ENCODE results near the gene FBXL19. TPM values are rescaled to one million over a fixed set of nuclear protein-coding genes. Genes with fewer than 3 reads are reported as not detected.

The FBXL19 gene
- total RNA-seq, 2 experiments from 2014 or later: 26.1 to 29.2 TPM

- CTCF ChIA-PET: no interaction called here
- Mint-ChIP-seq H3K4me3 (no peak overlapping the region), H3K4me1 (no peaks in the 10 kb centered on the region), H3K9me3 (ENCODE audit: low read depth) (no peaks in the 10 kb centered on the region), H3K27me3 (no peaks in the 10 kb centered on the region), H3K27ac (no peak overlapping the region), H3K36me3 (peaks cover 32% of the 10 kb centered on the region)
- DNase-seq (no peak), ATAC-seq (no peak)
These were observed 53.1 kb downstream of the FBXL19 start for GRCh38 chr16:30976486-30976885.

- ATAC-seq: peak; percentile 25
- Mint-ChIP-seq H3K9me3 (ENCODE audit: low read depth) (no peaks in the 10 kb centered on the region), H3K27ac (no peak overlapping the region), H3K36me3 (peaks cover 26% of the 10 kb centered on the region), H3K27me3 (no peaks in the 10 kb centered on the region), H3K4me1 (no peaks in the 10 kb centered on the region), H3K4me3 (no peak overlapping the region)
- CTCF ChIA-PET: interaction anchor here (0.7 to 0.8 kb wide), 3 partner anchors 17 to 133 kb away, joined by 3 read pairs; no protein-coding TSS in a partner anchor
- DNase-seq: no peak
These were observed 54.1 kb downstream of the FBXL19 start for GRCh38 chr16:30977502-30977901.

- Mint-ChIP-seq H3K4me3 (no peak overlapping the region), H3K27ac (no peak overlapping the region), H3K36me3 (peaks cover 20% of the 10 kb centered on the region), H3K4me1 (peaks cover 2% of the 10 kb centered on the region), H3K9me3 (ENCODE audit: low read depth) (no peaks in the 10 kb centered on the region), H3K27me3 (no peaks in the 10 kb centered on the region)
- no peak for ATAC-seq
- CTCF ChIA-PET: no interaction called here
- DNase-seq: no peak
These were observed 56.0 kb downstream of the FBXL19 start for GRCh38 chr16:30979170-30980022.

GRCh38 chr16:30980023-30980371, 56.6 kb downstream of the FBXL19 start:
- CTCF ChIA-PET: no interaction called here
- Mint-ChIP-seq H3K9me3 (ENCODE audit: low read depth) (no peaks in the 10 kb centered on the region), H3K4me3 (no peak overlapping the region), H3K27me3 (no peaks in the 10 kb centered on the region), H3K36me3 (peaks cover 19% of the 10 kb centered on the region), H3K4me1 (peaks cover 7% of the 10 kb centered on the region), H3K27ac (no peak overlapping the region)
- DNase-seq (no peak), ATAC-seq (no peak)

- no peaks in the 10 kb centered on the region for H3K27me3 Mint-ChIP-seq
- DNase-seq: no peak
- no peak overlapping the region for H3K4me3 Mint-ChIP-seq
- H3K9me3 Mint-ChIP-seq (ENCODE audit: low read depth): no peaks in the 10 kb centered on the region
- peaks cover 11% of the 10 kb centered on the region for H3K4me1 Mint-ChIP-seq
- H3K27ac Mint-ChIP-seq: no peak overlapping the region
- no peak for ATAC-seq
- CTCF ChIA-PET: no interaction called here
- peaks cover 19% of the 10 kb centered on the region for H3K36me3 Mint-ChIP-seq
These were observed 57.1 kb downstream of the FBXL19 start for GRCh38 chr16:30980434-30980833.

GRCh38 chr16:30980959-30981358, 57.6 kb downstream of the FBXL19 start:
- Mint-ChIP-seq H3K4me3 (no peak overlapping the region), H3K36me3 (peaks cover 15% of the 10 kb centered on the region), H3K27me3 (no peaks in the 10 kb centered on the region), H3K9me3 (ENCODE audit: low read depth) (no peaks in the 10 kb centered on the region), H3K4me1 (peaks cover 14% of the 10 kb centered on the region), H3K27ac (no peak overlapping the region)
- no peak for DNase-seq
- CTCF ChIA-PET: interaction anchor here (1.0 kb wide), 1 partner anchor 108 kb away, joined by 3 read pairs; the partner anchor contains the start of gene PRSS53
- ATAC-seq: no peak

- no peaks in the 10 kb centered on the region for H3K9me3 Mint-ChIP-seq (ENCODE audit: low read depth)
- no peaks in the 10 kb centered on the region for H3K27me3 Mint-ChIP-seq
- ATAC-seq: no peak
- H3K4me3 Mint-ChIP-seq: no peak overlapping the region
- peaks cover 15% of the 10 kb centered on the region for H3K4me1 Mint-ChIP-seq
- H3K36me3 Mint-ChIP-seq: peaks cover 8% of the 10 kb centered on the region
- CTCF ChIA-PET: interaction anchor here (0.8 to 7.0 kb wide), 9 partner anchors 12 to 886 kb away, joined by 3 to 97 read pairs (median 6); partner anchors contain the start of genes VKORC1 and ZNF843
- no peak for DNase-seq
- H3K27ac Mint-ChIP-seq: no peak overlapping the region
These were observed 59.3 kb downstream of the FBXL19 start for GRCh38 chr16:30982548-30983288.

GRCh38 chr16:30983289-30983889, 60.0 kb downstream of the FBXL19 start:
- CTCF ChIA-PET: interaction anchor here (0.7 to 7.0 kb wide), 12 partner anchors 11 to 885 kb away, joined by 3 to 97 read pairs (median 4); partner anchors contain the start of genes VKORC1 and ZNF843
- H3K4me3 Mint-ChIP-seq: no peak overlapping the region

GRCh38 chr16:30983898-30984610, 60.7 kb downstream of the FBXL19 start:
- ATAC-seq (no peak), DNase-seq (no peak)
- CTCF ChIA-PET: interaction anchor here (0.6 to 7.0 kb wide), 27 partner anchors 10 to 884 kb away, joined by 3 to 97 read pairs (median 4); partner anchors contain the start of genes KAT8, VKORC1, ZNF646 and ZNF668
- H3K4me3 Mint-ChIP-seq: no peak overlapping the region
- H3K27me3 Mint-ChIP-seq: no peaks in the 10 kb centered on the region
- no peak overlapping the region for H3K27ac Mint-ChIP-seq
- H3K4me1 Mint-ChIP-seq: peaks cover 15% of the 10 kb centered on the region
- H3K9me3 Mint-ChIP-seq (ENCODE audit: low read depth): no peaks in the 10 kb centered on the region
- peaks cover 6% of the 10 kb centered on the region for H3K36me3 Mint-ChIP-seq

More at GRCh38 chr16:30983289-30983889, 60.0 kb downstream of the FBXL19 start:
- peaks cover 8% of the 10 kb centered on the region for H3K36me3 Mint-ChIP-seq
- ATAC-seq: no peak
- H3K9me3 Mint-ChIP-seq (ENCODE audit: low read depth): no peaks in the 10 kb centered on the region
- no peak for DNase-seq
- peaks cover 15% of the 10 kb centered on the region for H3K4me1 Mint-ChIP-seq
- no peak overlapping the region for H3K27ac Mint-ChIP-seq
- H3K27me3 Mint-ChIP-seq: no peaks in the 10 kb centered on the region

GRCh38 chr16:30984669-30985400, 61.5 kb downstream of the FBXL19 start, which contains the start of gene HSD3B7:
Gene HSD3B7 (plus strand): TSS chr16:30985207. CDS start chr16:30985659, 452 bp downstream.
- Mint-ChIP-seq H3K27ac (peak within 1 kb of the TSS; percentile 54), H3K27me3 (no peaks in the 10 kb centered on the region), H3K4me1 (peaks cover 15% of the 10 kb centered on the region), H3K9me3 (ENCODE audit: low read depth) (no peaks in the 10 kb centered on the region), H3K36me3 (peaks cover 6% of the 10 kb centered on the region), H3K4me3 (peak within 1 kb of the TSS; percentile 32)
- DNase-seq: peak; percentile 88
- CTCF ChIA-PET: interaction anchor here (0.6 to 7.0 kb wide), 29 partner anchors 10 to 884 kb away, joined by 3 to 97 read pairs (median 4); partner anchors contain the start of genes KAT8, VKORC1, ZNF646 and ZNF668
- ATAC-seq: peak; percentile 89

- no peak for DNase-seq
- Mint-ChIP-seq H3K4me3 (peak overlapping the region; percentile 32), H3K4me1 (peaks cover 15% of the 10 kb centered on the region), H3K36me3 (peaks cover 4% of the 10 kb centered on the region), H3K9me3 (ENCODE audit: low read depth) (no peaks in the 10 kb centered on the region), H3K27ac (peak overlapping the region; percentile 54), H3K27me3 (no peaks in the 10 kb centered on the region)
- CTCF ChIA-PET: interaction anchor here (0.6 to 7.0 kb wide), 28 partner anchors 9 to 883 kb away, joined by 3 to 97 read pairs (median 4); partner anchors contain the start of genes KAT8, VKORC1, ZNF646 and ZNF668
- ATAC-seq: no peak
These were observed 62.2 kb downstream of the FBXL19 start for GRCh38 chr16:30985401-30986128.

Measured in activated CD8-positive, alpha-beta memory T cell treated with anti-CD3 and anti-CD28 coated beads, Interleukin-2, amount 10 ng/mL, durations not matched to agents 7 days and 5 days (primary cell).